GM23338 (cell line): ENCODE measurements around the gene ITGA1. TPM values are rescaled to one million over a fixed set of nuclear protein-coding genes. Genes with fewer than 3 reads are reported as not detected.

ENCODE experiments used
- ATAC-seq: fragments of 200-7000 bp; cut with Tn5 transposase; 3 replicates; pipeline ENCODE4 v1.9.1; 2020
- DNase-seq: peaks from one replicate; pipeline ENCODE4 v3.0.0-alpha.2; 2015; ENCODE audit warnings: low spot score
- H2AFZ ChIP-seq: fragments of 200-600 bp; sonication (generic); 2 replicates; pipeline ENCODE4 v1.8.0; 2016; ENCODE audit warnings: antibody characterized with exemption, mild to moderate bottlenecking, moderate library complexity
- H3F3A ChIP-seq: fragments of 200-600 bp; sonication (generic); replicated peaks from 2 replicates; pipeline ENCODE4 v1.8.0; 2017; ENCODE audit warnings: antibody characterized with exemption, mixed run types, low read depth
- H3K27ac ChIP-seq: fragments of 200-600 bp; sonication (generic); 2 replicates; pipeline ENCODE4 v1.6.1; 2016; ENCODE audit warnings: low read depth
- H3K27me3 ChIP-seq: fragments of 200-600 bp; sonication (generic); 2 replicates; pipeline ENCODE4 v1.8.0; 2016; ENCODE audit warnings: mild to moderate bottlenecking, mixed run types, moderate library complexity; ENCODE audit not compliant: insufficient read depth
- H3K36me3 ChIP-seq: fragments of 200-600 bp; sonication (generic); 2 replicates; pipeline ENCODE4 v1.8.0; 2016; ENCODE audit warnings: mild to moderate bottlenecking; ENCODE audit not compliant: insufficient read depth
- H3K4me1 ChIP-seq: fragments of 200-600 bp; sonication (generic); 2 replicates; pipeline ENCODE4 v1.8.0; 2016; ENCODE audit warnings: mild to moderate bottlenecking, moderate library complexity; ENCODE audit not compliant: insufficient read depth
- H3K4me2 ChIP-seq: fragments of 200-600 bp; sonication (generic); 2 replicates; pipeline ENCODE4 v1.7.1; 2017; ENCODE audit warnings: mixed run types
- H3K4me3 ChIP-seq: fragments of 200-600 bp; sonication (generic); 2 replicates; pipeline ENCODE4 v1.6.1; 2016; ENCODE audit warnings: mixed run types
- H3K79me2 ChIP-seq: fragments of 200-600 bp; sonication (generic); replicated peaks from 2 replicates; pipeline ENCODE4 v1.8.0; 2017; ENCODE audit warnings: mild to moderate bottlenecking; ENCODE audit not compliant: insufficient read depth
- H3K9me2 ChIP-seq: fragments of 200-600 bp; sonication (generic); 2 replicates; pipeline ENCODE4 v1.8.0; 2017; ENCODE audit not compliant: insufficient read depth
- H4K20me1 ChIP-seq: fragments of 200-600 bp; sonication (generic); replicated peaks from 2 replicates; pipeline ENCODE4 v1.8.0; 2017; ENCODE audit warnings: mild to moderate bottlenecking; ENCODE audit not compliant: insufficient read depth
- H3K27ac Mint-ChIP-seq: 2 replicates; pipeline ENCODE4 v1.8.0; 2020; ENCODE audit warnings: inconsistent platforms, mild to moderate bottlenecking, moderate library complexity, mixed read lengths
- H3K27me3 Mint-ChIP-seq: 3 replicates; pipeline ENCODE4 v1.8.0; 2022; ENCODE audit warnings: low read depth, mild to moderate bottlenecking, moderate library complexity, mixed read lengths, inconsistent platforms; ENCODE audit not compliant: insufficient read depth, poor library complexity
- H3K36me3 Mint-ChIP-seq: 3 replicates; pipeline ENCODE4 v1.8.0; 2021; ENCODE audit warnings: low read depth, mild to moderate bottlenecking, inconsistent platforms, moderate library complexity, mixed read lengths
- H3K4me1 Mint-ChIP-seq: 3 replicates; pipeline ENCODE4 v1.8.0; 2020; ENCODE audit warnings: mild to moderate bottlenecking, inconsistent platforms, mixed read lengths
- H3K4me3 Mint-ChIP-seq: 3 replicates; pipeline ENCODE4 v1.8.0; 2021; ENCODE audit warnings: moderate library complexity, mild to moderate bottlenecking, inconsistent platforms, mixed read lengths
- H3K9me3 Mint-ChIP-seq: 3 replicates; pipeline ENCODE4 v1.8.0; 2020; ENCODE audit warnings: moderate library complexity, mild to moderate bottlenecking, inconsistent platforms, mixed read lengths
- EZH2 ChIP-seq: fragments of 200-600 bp; sonication (generic); IDR thresholded peaks from one replicate; pipeline ENCODE4 v1.8.0; 2017; ENCODE audit warnings: antibody characterized with exemption, mild to moderate bottlenecking, low read depth; ENCODE audit not compliant: unreplicated experiment
- EZH2phosphoT487 ChIP-seq: fragments of 200-600 bp; sonication (generic); IDR thresholded peaks from one replicate; pipeline ENCODE4 v1.8.1; 2018; ENCODE audit warnings: antibody characterized with exemption; ENCODE audit not compliant: unreplicated experiment
- JUNB ChIP-seq: IDR thresholded peaks from one replicate; pipeline ENCODE4 v1.6.1; 2016; ENCODE audit warnings: antibody characterized with exemption; ENCODE audit not compliant: unreplicated experiment
- NANOG ChIP-seq: IDR thresholded peaks from 2 replicates; pipeline ENCODE4 v1.6.1; 2016; ENCODE audit warnings: antibody characterized with exemption, borderline replicate concordance
- ZNF114 ChIP-seq: fragments of 250-450 bp; sonication (Bioruptor Pico); IDR thresholded peaks from 2 replicates; pipeline ENCODE4 v1.5.0; 2020; ENCODE audit warnings: mild to moderate bottlenecking, moderate library complexity
- polyA plus RNA-seq: library from polyadenylated mRNA; unstranded; fragments of >200 nt; fragmentation: Nextera tagmentation; extraction: Ambion mirVana; gene quantifications from 2 replicates; pipeline ENCODE4 v1.2.1, GENCODE V29; 2016
- total RNA-seq: library from RNA; depleted of rRNA; stranded (reverse); fragments of >200 nt; shearing (Covaris generic); gene quantifications from 2 replicates; pipeline ENCODE4 v1.2.3, GENCODE V29; 2014
- TF ChIP-seq, protein P1 (sequence below): fragments of 250-450 bp; sonication (Bioruptor Pico); IDR thresholded peaks from 2 replicates; pipeline ENCODE4 v1.5.0; 2020; ENCODE audit warnings: mild to moderate bottlenecking, moderate library complexity
- TF ChIP-seq, protein P2 (sequence below): IDR thresholded peaks from one replicate; pipeline ENCODE4 v1.6.1; 2018; ENCODE audit warnings: antibody characterized with exemption; ENCODE audit not compliant: unreplicated experiment
- TF ChIP-seq, protein P3 (sequence below): IDR thresholded peaks from 2 replicates; pipeline ENCODE4 v1.6.1; 2016; ENCODE audit warnings: antibody characterized with exemption
- TF ChIP-seq, protein P4 (sequence below), 2 experiments: fragments of 200-600 bp in 1 of 2; sonication (generic) in 1 of 2; conservative IDR thresholded peaks; 2 replicates each; pipeline versions ENCODE4 v1.5.1 to v1.6.1; 2016 to 2017; ENCODE audit warnings: antibody characterized with exemption in 2 of 2, low read depth in 2 of 2, mild to moderate bottlenecking in 2 of 2, moderate library complexity in 1 of 2

The ITGA1 gene
- total and polyA plus RNA-seq, 2 experiments from 2014 or later: 1.8 to 4.9 TPM

DNA sequence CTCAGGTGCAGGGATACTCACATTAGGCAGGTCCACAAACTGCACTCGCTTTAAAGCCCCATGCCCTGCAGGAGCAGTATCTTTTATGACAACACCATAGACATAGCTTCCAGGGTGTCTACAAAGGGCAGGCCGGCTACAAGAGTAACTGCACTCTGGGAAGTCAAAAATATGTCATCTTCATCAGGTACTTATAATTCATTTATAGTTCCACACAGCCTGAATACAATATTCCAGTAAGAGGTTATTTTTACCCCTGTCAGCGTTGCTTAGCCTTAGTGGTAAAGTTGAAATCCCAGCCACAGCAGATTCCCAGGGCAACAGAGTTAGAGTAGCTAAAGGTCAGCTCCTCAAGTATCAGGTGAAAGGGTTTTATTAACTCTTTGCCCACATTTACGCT, 119.1 kb downstream of the ITGA1 start (continued):
- TF ChIP-seq, protein P1, sequence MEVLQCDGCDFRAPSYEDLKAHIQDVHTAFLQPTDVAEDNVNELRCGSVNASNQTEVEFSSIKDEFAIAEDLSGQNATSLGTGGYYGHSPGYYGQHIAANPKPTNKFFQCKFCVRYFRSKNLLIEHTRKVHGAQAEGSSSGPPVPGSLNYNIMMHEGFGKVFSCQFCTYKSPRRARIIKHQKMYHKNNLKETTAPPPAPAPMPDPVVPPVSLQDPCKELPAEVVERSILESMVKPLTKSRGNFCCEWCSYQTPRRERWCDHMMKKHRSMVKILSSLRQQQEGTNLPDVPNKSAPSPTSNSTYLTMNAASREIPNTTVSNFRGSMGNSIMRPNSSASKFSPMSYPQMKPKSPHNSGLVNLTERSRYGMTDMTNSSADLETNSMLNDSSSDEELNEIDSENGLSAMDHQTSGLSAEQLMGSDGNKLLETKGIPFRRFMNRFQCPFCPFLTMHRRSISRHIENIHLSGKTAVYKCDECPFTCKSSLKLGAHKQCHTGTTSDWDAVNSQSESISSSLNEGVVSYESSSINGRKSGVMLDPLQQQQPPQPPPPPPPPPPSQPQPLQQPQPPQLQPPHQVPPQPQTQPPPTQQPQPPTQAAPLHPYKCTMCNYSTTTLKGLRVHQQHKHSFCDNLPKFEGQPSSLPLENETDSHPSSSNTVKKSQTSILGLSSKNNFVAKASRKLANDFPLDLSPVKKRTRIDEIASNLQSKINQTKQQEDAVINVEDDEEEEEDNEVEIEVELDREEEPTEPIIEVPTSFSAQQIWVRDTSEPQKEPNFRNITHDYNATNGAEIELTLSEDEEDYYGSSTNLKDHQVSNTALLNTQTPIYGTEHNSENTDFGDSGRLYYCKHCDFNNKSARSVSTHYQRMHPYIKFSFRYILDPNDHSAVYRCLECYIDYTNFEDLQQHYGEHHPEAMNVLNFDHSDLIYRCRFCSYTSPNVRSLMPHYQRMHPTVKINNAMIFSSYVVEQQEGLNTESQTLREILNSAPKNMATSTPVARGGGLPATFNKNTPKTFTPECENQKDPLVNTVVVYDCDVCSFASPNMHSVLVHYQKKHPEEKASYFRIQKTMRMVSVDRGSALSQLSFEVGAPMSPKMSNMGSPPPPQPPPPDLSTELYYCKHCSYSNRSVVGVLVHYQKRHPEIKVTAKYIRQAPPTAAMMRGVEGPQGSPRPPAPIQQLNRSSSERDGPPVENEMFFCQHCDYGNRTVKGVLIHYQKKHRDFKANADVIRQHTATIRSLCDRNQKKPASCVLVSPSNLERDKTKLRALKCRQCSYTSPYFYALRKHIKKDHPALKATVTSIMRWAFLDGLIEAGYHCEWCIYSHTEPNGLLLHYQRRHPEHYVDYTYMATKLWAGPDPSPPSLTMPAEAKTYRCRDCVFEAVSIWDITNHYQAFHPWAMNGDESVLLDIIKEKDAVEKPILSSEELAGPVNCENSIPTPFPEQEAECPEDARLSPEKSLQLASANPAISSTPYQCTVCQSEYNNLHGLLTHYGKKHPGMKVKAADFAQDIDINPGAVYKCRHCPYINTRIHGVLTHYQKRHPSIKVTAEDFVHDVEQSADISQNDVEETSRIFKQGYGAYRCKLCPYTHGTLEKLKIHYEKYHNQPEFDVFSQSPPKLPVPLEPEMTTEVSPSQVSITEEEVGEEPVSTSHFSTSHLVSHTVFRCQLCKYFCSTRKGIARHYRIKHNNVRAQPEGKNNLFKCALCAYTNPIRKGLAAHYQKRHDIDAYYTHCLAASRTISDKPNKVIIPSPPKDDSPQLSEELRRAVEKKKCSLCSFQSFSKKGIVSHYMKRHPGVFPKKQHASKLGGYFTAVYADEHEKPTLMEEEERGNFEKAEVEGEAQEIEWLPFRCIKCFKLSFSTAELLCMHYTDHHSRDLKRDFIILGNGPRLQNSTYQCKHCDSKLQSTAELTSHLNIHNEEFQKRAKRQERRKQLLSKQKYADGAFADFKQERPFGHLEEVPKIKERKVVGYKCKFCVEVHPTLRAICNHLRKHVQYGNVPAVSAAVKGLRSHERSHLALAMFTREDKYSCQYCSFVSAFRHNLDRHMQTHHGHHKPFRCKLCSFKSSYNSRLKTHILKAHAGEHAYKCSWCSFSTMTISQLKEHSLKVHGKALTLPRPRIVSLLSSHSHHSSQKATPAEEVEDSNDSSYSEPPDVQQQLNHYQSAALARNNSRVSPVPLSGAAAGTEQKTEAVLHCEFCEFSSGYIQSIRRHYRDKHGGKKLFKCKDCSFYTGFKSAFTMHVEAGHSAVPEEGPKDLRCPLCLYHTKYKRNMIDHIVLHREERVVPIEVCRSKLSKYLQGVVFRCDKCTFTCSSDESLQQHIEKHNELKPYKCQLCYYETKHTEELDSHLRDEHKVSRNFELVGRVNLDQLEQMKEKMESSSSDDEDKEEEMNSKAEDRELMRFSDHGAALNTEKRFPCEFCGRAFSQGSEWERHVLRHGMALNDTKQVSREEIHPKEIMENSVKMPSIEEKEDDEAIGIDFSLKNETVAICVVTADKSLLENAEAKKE (CRISPR knock-in tag): no peak
- TF ChIP-seq EZH2: no peak
- no peak for TF ChIP-seq JUNB
- no peak for TF ChIP-seq EZH2phosphoT487

DNA sequence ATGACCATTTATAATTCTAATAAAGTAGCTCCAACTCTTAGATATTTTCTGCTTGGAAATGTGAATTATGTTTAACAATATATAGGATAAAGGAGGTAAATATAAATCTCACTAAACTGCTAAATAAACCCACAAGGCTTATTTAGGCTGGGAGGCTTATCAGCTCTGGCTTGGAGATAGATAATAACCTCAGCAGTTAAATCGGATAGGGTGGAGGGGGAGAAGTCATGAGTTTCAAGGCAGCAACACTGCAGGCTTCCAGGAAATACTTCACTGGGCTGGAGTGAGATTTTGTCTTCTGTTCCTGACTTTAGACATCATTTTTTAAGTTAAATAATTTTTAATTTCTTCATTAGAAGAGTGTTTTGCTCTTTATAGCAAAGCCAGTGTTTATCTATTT, 121.5 kb downstream of the ITGA1 start:
- Histone ChIP-seq H3K79me2 (no peaks in the 10 kb centered on the region), H3K36me3 (no peaks in the 10 kb centered on the region), H2AFZ (no peak overlapping the region), H3K4me1 (no peaks in the 10 kb centered on the region), H3F3A (no peaks in the 10 kb centered on the region), H4K20me1 (no peaks in the 10 kb centered on the region), H3K4me3 (no peak overlapping the region), H3K4me2 (no peak overlapping the region), H3K9me2 (no peaks in the 10 kb centered on the region), H3K27me3 (no peaks in the 10 kb centered on the region), H3K27ac (no peak overlapping the region)
- no peak overlapping the region for H3K4me3 Mint-ChIP-seq
- no peak overlapping the region for H3K27ac Mint-ChIP-seq
- no peak for ATAC-seq
- H3K9me3 Mint-ChIP-seq: no peaks in the 10 kb centered on the region
- no peak for DNase-seq
- H3K36me3 Mint-ChIP-seq: no peaks in the 10 kb centered on the region
- H3K27me3 Mint-ChIP-seq: no peaks in the 10 kb centered on the region
- H3K4me1 Mint-ChIP-seq: no peaks in the 10 kb centered on the region
- TF ChIP-seq, protein P2, sequence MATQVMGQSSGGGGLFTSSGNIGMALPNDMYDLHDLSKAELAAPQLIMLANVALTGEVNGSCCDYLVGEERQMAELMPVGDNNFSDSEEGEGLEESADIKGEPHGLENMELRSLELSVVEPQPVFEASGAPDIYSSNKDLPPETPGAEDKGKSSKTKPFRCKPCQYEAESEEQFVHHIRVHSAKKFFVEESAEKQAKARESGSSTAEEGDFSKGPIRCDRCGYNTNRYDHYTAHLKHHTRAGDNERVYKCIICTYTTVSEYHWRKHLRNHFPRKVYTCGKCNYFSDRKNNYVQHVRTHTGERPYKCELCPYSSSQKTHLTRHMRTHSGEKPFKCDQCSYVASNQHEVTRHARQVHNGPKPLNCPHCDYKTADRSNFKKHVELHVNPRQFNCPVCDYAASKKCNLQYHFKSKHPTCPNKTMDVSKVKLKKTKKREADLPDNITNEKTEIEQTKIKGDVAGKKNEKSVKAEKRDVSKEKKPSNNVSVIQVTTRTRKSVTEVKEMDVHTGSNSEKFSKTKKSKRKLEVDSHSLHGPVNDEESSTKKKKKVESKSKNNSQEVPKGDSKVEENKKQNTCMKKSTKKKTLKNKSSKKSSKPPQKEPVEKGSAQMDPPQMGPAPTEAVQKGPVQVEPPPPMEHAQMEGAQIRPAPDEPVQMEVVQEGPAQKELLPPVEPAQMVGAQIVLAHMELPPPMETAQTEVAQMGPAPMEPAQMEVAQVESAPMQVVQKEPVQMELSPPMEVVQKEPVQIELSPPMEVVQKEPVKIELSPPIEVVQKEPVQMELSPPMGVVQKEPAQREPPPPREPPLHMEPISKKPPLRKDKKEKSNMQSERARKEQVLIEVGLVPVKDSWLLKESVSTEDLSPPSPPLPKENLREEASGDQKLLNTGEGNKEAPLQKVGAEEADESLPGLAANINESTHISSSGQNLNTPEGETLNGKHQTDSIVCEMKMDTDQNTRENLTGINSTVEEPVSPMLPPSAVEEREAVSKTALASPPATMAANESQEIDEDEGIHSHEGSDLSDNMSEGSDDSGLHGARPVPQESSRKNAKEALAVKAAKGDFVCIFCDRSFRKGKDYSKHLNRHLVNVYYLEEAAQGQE: no peak
- TF ChIP-seq, protein P3, sequence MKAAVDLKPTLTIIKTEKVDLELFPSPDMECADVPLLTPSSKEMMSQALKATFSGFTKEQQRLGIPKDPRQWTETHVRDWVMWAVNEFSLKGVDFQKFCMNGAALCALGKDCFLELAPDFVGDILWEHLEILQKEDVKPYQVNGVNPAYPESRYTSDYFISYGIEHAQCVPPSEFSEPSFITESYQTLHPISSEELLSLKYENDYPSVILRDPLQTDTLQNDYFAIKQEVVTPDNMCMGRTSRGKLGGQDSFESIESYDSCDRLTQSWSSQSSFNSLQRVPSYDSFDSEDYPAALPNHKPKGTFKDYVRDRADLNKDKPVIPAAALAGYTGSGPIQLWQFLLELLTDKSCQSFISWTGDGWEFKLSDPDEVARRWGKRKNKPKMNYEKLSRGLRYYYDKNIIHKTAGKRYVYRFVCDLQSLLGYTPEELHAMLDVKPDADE: no peak
- TF ChIP-seq EZH2 (no peak), ZNF114 (CRISPR knock-in tag) (no peak), EZH2phosphoT487 (no peak), NANOG (no peak), JUNB (no peak)
- TF ChIP-seq, protein P4, sequence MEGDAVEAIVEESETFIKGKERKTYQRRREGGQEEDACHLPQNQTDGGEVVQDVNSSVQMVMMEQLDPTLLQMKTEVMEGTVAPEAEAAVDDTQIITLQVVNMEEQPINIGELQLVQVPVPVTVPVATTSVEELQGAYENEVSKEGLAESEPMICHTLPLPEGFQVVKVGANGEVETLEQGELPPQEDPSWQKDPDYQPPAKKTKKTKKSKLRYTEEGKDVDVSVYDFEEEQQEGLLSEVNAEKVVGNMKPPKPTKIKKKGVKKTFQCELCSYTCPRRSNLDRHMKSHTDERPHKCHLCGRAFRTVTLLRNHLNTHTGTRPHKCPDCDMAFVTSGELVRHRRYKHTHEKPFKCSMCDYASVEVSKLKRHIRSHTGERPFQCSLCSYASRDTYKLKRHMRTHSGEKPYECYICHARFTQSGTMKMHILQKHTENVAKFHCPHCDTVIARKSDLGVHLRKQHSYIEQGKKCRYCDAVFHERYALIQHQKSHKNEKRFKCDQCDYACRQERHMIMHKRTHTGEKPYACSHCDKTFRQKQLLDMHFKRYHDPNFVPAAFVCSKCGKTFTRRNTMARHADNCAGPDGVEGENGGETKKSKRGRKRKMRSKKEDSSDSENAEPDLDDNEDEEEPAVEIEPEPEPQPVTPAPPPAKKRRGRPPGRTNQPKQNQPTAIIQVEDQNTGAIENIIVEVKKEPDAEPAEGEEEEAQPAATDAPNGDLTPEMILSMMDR (conservative IDR thresholded peaks at IDR 0.05; ENCODE audit: low read depth in 2 of 2): no peak
